Neural cell (in vitro differentiated cells): Measurements from ENCODE around the gene ISG15.

ENCODE experiments used
- CTCF ChIP-seq: fragments of 450-650 bp; IDR thresholded peaks from 2 replicates; pipeline ENCODE4 v1.5.1; 2014; ENCODE audit warnings: antibody characterized with exemption, mild to moderate bottlenecking, moderate library complexity; ENCODE audit not compliant: poor library complexity, severe bottlenecking
- EP300 ChIP-seq: fragments of 450-650 bp; conservative IDR thresholded peaks from 2 replicates; pipeline ENCODE4 v1.6.1; 2014; ENCODE audit warnings: antibody characterized with exemption, mild to moderate bottlenecking, moderate library complexity; ENCODE audit not compliant: poor library complexity, severe bottlenecking
- EZH2 ChIP-seq: fragments of 200-600, 300-800 bp; shearing (Covaris generic), sonication (generic); IDR thresholded peaks from 2 replicates; pipeline ENCODE4 v1.6.1; 2014; ENCODE audit warnings: antibody characterized with exemption, low read length, borderline replicate concordance, mild to moderate bottlenecking; ENCODE audit not compliant: insufficient read depth, poor library complexity, severe bottlenecking
- MXI1 ChIP-seq: fragments of 450-650 bp; conservative IDR thresholded peaks from 2 replicates; pipeline ENCODE4 v1.6.1; 2014; ENCODE audit warnings: antibody characterized with exemption, mild to moderate bottlenecking; ENCODE audit not compliant: poor library complexity, severe bottlenecking
- POLR2AphosphoS5 ChIP-seq: IDR thresholded peaks from 2 replicates; pipeline ENCODE4 v1.6.1; 2012
- RAD21 ChIP-seq: fragments of 450-650 bp; conservative IDR thresholded peaks from 2 replicates; pipeline ENCODE4 v1.6.1; 2014; ENCODE audit warnings: antibody characterized with exemption, mild to moderate bottlenecking, moderate library complexity
- SMC3 ChIP-seq: fragments of 450-650 bp; conservative IDR thresholded peaks from 2 replicates; pipeline ENCODE4 v1.6.1; 2014; ENCODE audit warnings: antibody characterized with exemption, mild to moderate bottlenecking, moderate library complexity; ENCODE audit not compliant: poor library complexity
- TAF1 ChIP-seq: IDR thresholded peaks from 2 replicates; pipeline ENCODE4 v1.6.1; 2012; ENCODE audit warnings: low read depth
- TF ChIP-seq, protein P1 (sequence below): IDR thresholded peaks from 2 replicates; pipeline ENCODE4 v1.6.1; 2012; ENCODE audit warnings: borderline replicate concordance

GRCh38 chr1:970973-971730 lies 42.1 kb upstream of the ISG15 start:
- TF ChIP-seq POLR2AphosphoS5: no peak
- TF ChIP-seq EZH2: no peak
- TF ChIP-seq CTCF: no peak
- TF ChIP-seq RAD21: no peak
- TF ChIP-seq MXI1: no peak
- TF ChIP-seq EP300: no peak
- no peak for TF ChIP-seq TAF1
- TF ChIP-seq, protein P1, sequence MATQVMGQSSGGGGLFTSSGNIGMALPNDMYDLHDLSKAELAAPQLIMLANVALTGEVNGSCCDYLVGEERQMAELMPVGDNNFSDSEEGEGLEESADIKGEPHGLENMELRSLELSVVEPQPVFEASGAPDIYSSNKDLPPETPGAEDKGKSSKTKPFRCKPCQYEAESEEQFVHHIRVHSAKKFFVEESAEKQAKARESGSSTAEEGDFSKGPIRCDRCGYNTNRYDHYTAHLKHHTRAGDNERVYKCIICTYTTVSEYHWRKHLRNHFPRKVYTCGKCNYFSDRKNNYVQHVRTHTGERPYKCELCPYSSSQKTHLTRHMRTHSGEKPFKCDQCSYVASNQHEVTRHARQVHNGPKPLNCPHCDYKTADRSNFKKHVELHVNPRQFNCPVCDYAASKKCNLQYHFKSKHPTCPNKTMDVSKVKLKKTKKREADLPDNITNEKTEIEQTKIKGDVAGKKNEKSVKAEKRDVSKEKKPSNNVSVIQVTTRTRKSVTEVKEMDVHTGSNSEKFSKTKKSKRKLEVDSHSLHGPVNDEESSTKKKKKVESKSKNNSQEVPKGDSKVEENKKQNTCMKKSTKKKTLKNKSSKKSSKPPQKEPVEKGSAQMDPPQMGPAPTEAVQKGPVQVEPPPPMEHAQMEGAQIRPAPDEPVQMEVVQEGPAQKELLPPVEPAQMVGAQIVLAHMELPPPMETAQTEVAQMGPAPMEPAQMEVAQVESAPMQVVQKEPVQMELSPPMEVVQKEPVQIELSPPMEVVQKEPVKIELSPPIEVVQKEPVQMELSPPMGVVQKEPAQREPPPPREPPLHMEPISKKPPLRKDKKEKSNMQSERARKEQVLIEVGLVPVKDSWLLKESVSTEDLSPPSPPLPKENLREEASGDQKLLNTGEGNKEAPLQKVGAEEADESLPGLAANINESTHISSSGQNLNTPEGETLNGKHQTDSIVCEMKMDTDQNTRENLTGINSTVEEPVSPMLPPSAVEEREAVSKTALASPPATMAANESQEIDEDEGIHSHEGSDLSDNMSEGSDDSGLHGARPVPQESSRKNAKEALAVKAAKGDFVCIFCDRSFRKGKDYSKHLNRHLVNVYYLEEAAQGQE: no peak
- no peak for TF ChIP-seq SMC3
